DLD1 (cell line): ENCODE data around the gene GPN2.

Experiments used
- in situ Hi-C: cut with HindIII; loops from 2 replicates; pipeline ENCODE4 v1.10.0; 2017; ENCODE audit warnings: low sequenced_read_pairs

GPN2 gene

DNA sequence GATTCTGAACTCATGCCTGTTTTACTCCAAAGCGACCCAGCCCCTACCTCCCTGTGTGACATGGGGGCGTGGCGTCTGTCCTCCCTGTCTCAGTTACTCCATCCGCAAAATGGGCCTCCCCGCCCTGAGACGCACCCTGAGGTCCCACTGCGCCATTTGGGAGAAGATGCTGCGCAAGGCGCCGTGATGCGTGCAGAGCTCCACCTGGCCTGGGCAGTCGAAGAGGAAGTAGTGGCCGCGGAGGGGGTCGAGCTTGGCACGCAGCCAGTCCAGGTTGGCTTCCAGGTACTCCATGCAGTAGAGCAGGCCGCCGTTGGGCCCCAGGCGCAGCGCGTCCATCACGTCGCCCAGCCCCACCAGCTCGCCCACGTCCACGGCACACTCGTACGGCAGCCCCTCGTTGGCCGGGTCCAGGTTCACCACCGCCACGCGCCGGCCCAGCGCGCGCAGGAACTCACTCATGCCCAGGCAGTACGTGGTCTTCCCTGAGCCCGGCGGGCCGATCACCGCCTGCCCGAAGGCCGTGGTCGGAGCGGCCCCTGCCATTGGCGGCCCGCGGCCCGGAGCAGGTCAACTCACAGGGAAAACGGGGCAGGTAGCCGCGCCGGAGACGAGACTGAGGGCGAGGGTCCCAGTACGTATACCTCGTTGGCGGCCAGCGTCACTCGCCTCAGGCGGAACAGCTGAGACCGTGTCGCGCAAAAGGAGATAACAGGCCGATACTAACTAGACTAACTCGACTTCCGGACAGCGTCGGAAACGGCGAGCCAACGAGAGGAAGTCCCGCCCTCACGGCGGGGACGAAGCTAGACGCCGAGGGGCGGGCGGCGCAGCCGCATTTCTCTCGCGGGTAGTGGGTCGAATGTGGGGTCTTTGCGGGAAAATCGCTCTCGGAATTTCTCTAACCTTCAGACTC lies at the start of gene GPN2:
Gene GPN2, minus strand, starts transcription at position 733 of the 916 bp plus-strand sequence. Its CDS starts 187 bp downstream, at position 546.
- in situ Hi-C loops: no loop called here

DNA sequence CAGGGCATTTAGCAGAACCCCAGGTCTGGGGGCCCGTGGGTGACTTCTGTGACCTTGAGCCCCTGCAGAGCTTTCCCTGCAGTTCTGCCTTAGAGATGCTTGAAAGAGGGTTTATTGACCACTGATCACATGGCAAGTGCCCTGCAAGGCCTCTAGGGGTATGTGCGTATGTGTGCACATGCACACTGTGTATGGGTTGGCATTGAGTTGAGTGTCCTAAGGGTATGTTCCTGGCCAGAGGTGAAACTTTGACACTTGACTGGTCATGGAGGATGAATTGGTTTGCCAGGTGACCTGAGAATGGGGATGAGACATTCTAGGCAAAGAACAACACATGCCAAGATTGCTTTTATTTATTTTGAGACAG lies 48.6 kb upstream of the GPN2 start:
- in situ Hi-C loops: no loop called here

DNA sequence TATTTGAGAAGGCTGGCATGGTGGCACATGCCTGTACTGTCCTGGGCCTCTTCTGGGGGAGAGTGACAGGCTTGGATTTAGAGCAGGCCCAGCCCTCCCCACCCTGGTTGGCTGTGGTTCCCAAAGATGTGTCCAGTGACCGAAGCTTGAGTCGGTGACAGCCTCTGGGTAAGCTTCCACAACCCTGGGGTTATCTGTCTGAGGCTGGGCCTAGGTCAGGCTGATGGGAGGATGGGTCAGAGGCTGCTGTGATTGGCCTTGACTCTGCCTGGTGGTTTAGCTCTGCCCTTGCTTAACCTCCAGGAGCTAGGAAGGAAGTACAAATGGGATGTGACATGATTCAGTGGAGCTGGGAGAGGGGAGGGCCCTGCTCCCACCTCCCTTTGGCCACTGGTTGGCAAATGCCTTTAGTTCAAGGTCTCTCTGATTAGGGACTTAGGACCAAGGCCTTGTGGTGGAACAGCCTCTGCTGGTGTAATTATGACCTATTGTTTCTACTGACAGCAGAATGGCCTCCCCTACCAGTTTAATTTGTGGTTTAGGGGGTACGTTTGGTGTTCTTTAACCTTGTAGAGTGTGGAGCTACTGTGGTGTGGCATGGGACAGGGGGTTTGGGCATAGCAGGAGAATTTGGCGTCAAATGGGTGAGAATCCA lies 48.0 kb upstream of the GPN2 start:
- in situ Hi-C loops: no loop called here

DNA sequence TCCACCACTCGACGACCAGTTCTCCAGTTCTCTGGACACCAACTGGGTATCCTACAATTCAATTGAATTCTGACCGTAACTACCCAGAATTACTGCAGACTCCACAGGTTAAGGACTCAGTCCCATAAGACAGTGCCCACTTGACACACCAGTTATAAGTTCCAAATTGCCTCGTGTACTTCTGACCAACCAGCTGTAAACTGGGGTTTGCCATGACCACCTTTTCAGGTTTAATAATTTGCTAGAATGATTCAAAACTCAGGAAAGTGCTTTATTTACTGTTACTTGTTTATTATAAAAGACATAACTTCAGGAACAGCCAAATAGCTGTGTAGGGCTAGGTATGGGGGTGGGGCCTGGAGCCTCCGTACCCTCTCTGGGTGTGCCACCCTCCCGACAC lies 46.7 kb upstream of the GPN2 start:
- in situ Hi-C loops: no loop called here

DNA sequence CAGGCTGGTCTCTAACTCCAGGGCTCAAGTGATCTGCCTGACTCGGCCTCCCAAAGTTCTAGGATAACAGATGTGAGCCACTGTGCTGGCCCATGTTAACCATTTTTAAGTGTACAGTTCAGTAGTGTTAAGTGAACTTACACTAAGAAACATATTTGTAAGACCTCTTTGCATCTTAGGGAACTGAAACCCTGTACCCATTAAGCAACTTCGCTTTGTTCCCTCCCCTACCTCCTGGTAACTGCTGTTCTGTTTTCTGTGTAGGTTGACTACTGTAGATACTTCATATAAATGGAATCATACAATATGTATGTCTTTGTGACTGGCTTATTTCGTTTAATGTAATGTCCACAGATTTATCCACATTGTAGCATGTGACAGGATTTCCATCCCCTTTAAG lies 42.4 kb upstream of the GPN2 start:
- in situ Hi-C loops: no loop called here

DNA sequence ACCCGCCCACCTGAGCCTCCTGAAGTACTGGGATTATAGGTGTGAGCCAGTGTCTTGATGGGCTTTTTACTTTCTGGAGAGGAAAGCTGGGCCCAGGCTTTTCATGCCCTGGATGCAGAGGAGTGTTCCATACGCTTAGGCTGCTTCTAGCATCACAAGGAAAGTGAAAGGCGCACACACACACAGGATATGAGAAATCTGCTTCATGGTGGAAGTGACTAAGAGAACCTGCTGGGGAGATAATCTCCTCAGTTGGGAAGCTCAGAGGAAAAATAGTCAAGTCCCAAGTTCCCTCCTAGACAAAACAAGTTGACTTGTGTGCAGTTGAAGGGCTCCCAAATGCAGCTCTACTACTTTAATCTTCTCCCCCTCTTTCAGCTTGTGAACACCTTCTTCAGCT lies 33.6 kb upstream of the GPN2 start:
- in situ Hi-C loops: no loop called here

DNA sequence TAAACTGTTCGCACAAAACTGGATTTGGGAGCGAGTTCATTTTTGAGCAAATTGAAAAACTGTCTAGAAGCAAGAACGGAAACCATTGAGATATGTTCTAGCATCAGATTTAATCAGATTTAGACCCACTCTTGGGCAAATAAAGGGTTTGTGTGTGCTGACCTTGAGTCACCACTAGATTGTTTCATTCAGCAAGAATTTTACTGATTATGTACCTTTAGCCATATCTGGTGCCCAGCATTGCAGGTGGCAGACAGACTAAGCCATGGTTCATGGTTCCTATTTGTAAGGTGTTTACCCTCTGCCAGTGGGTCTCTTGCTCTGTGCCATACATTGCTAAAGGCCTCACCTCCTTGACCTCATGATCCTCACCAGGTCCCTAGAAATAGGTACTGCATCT lies 32.8 kb upstream of the GPN2 start:
- in situ Hi-C loops: no loop called here

DNA sequence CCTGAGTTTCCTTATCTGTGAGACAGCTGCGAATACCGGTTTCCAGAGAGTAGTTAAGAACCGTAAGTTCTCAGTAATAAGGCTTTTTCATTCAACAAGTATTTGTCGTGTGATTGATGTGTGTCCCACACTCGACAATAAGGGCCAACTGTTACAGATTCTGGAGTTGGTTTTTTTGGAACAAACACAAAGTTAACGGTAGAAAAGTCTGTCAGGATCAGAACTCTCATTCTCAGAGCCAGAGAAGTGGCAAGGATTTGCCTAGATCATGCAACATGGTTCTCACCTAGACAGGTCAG lies 32.3 kb upstream of the GPN2 start:
- in situ Hi-C loops: no loop called here

DNA sequence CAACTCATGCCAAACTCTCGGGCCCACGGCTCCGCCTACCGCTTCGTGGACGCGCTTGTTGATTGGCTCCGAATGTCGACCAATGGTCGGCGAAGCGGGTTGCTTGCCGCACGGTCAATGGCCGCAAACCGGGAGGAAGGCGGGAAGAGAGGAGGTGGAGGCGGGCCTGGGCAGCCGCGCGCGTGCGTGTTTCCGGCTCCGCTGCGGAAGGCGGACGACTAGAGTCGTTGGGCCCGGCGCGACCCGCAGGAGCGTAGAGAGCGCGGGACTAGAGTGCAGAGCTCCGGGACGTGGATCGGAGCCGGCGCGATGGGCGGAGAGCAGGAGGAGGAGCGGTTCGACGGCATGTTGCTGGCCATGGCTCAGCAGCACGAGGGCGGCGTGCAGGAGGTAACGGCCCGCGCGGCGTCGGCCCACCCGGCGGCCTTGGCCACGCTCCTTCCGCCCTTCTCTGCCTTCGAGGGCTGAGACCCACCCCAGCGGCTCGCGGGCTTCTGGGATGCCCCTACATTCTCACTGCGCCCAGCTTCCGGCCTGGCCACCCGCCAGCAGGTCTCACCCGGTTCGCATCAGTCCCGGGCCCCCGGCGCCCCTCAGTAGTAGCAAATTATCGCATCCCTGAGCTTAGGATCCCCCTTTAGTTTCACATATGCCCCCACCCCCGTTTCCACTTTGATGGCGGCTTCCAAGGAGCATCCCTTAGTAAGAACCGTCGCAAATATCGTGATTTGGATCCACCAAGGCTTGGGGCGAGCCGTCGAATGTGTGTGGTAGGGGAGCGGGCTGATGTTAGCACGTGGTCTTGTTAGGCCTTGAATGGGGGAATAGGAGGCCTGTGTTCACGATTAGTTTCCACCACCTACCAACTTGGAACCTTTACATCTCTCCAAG lies 31.7 kb upstream of the GPN2 start, which contains the start of gene NUDC:
Gene NUDC, plus strand, starts transcription at position 204 of the 891 bp plus-strand sequence. Its CDS starts 106 bp downstream, at position 310.
- in situ Hi-C loops: no loop called here

DNA sequence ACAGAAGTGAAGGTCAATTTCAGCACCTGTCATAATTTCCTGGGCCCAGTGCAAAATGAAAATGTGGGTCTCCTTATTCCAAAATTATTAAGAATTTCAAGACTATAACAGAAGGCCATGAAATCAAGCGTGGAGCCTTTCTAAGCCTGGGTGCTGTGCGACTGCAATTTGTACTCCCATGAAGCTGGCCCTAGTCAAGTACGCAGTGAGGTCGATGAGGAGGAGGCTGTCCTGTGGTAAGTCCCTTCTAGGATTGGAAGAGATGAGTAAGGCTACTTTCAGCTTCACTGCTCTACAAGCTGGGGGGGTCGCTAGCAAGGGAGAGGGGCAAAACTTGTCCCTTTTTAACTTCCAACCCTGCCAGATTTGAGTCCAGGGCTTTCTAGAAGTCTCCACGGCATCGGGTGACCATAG lies 31.1 kb upstream of the GPN2 start:
- in situ Hi-C loops: no loop called here

DNA sequence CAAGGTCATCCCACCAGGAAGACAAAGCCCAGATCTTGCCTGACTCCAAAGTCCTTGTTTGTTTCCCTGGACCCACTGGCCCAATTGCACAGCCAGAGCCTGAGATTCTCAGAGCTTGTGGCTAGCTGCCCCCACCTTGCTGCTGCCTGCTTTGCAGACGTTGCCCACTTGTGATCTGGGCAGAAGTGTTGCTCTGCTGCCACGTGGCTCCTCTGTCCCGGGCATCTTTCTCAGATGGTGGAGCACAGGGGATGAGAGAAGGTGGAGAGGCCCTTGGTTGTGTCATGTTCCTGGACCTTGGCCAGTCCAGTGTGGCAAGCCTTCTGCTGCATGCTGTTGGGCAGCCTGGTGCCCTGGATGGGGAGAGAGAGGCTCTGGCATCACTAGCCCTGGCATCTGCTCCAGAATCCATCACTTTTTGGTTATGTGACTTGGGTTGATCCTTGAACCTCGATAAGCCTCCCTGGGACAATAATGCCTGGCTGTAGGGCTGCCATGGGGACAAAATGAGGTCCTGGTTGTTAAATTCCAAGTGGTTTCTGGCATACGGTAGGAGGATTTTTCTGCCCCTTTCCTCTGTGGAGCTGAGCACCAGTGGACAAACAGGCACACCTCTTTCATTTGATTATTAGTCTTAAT lies 25.2 kb upstream of the GPN2 start:
- in situ Hi-C loops: no loop called here

DNA sequence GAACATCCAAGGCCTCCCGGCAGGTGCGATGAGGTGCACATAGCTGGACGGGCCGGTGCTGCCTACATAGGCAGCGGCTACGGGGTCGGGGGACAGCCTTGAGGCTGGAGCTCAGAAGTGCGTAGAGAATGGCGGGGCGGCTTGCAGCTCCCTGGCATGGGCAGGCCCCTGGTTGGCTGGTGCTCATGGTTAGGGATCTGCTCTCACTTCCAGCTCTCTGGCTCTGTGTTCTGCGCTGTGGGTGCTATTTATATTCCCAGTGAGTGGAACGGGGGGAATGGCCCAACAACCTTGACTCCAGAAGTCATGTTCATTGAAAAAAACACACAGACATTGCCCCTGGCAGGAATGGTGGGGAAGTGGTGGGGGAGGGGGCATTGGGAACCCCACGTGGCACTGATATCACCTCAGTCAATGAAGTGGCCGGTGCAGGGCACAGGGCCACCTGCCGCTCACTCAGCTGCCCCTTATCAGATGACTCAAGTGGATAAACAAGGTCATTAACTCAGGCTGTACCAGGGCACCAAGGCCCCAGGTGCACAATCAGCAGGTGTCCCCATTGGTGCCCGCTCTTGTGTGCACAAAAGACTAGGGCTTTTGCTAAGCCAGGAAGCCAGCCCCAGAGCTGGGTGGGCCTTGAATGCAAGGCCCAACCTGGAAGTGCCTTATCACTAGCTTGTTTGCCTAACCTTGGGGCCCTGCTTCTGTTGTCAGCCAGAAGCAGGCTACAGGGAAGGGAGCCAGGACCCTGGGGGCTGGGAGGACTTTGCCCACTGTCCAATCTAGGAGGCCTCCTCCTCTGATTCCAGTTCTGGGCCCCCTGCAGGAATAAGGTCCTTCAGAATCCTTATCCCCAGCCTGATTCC lies 23.9 kb upstream of the GPN2 start, which contains the start of gene NR0B2:
Gene NR0B2, minus strand, starts transcription at position 222 of the 866 bp plus-strand sequence. Its CDS starts 35 bp downstream, at position 187.
- in situ Hi-C loops: no loop called here

DNA sequence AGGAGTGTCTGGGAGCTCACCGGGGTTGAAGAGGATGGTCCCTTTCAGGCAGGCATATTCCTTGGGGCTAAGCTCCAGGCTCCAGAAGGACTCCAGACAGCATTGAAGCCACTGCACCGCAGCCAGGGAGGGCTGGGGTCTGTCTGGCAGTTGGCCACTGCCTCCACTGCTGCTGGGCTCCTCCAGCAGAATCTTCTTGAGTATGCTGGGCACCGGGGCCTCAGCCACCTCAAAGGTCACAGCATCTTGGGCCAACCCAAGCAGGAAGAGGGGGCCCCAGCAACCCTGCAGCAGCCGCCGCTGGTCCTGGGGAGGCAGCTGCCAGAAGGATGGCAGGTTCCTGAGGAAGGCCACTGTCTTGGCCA lies 23.3 kb upstream of the GPN2 start:
- in situ Hi-C loops: no loop called here

DNA sequence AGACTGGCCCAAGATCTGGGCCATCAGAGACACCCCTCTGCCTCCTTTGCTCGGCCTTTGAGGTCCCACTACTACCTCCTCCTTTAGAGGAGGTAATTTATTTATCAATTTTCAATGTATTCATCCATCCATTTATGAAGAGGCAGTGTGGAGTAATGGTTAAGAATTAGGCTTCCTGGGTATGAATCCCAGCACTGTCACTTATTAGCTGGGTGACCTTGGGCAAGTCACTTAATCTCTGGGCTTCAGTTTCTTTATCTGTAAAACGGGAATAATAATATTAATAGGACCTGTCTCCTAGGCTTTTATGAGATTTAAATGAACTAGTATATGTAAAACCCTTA lies 22.0 kb upstream of the GPN2 start:
- in situ Hi-C loops: no loop called here

DNA sequence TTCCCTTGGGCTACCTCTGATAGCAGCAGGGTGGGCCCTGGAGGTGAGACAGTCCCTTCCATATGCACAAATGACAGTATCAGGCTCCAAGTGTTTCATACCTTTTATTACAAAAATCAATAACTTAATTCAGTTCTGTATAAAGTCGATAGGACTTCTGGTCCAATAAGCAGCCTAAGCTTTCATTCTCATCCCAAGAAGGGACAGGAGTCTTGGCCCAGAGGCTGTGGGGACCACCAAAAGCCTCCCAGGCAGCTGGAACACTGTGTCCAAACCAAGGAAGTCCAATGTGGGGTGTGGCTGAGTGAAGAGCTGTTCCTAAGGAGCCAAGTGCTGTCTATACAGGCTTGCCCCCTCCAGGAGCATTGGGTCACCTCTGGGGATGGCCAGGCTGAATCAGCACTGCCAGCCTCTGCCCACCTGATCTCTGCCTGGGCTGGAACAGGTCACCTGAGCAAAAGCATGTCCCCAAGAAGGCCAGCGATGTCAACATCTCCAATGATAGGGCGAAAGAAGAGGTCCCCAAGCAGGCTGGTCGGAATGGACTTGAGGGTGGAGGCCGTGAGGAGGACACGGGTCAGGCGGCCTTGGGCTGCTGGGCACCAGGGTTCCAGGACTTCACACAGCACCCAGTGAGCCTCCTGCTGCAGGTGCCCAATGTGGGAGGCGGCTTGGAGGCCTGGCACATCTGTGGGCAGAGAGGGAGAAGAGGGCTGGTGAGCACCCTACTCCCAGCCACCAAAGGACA lies 21.5 kb upstream of the GPN2 start:
- in situ Hi-C loops: no loop called here

DNA sequence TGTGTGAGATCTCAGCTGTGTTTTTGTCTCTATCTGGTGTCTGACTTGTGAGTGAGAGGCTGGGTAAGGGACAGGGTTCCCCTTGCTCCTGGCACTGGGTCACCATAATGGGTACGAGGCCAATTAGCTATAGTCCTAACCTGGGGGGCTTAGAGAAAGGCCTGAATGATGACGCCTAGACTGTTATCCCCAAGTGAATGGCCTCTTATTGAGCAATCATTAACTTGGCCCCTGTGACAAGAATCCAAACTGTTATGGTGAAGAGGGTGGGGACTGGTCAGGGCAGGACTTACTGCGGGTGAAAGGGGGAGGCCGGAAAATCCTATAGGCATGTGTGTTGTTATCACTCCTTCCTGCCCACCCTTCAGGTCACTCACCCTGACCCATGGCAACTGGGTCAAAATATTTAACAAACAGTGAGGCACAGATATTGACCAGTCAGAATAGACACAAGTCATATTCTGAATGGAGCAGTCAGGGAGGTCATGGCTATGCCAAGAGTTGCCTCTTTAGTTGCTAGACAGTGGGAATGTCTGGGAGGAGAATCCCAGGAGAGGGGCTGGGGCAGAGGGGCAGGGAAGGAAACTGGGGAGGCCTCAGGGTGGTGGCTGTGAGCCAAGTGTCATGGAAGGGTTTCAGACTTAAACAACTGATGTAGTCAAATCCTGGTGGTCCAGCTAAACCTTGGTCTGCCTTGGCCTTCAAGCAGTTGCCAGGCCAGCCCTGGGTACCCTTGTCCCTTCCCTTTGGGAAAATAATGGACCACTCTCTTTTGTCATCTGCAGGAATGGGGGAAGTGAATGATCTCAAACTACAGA lies 20.5 kb upstream of the GPN2 start:
- in situ Hi-C loops: no loop called here

DNA sequence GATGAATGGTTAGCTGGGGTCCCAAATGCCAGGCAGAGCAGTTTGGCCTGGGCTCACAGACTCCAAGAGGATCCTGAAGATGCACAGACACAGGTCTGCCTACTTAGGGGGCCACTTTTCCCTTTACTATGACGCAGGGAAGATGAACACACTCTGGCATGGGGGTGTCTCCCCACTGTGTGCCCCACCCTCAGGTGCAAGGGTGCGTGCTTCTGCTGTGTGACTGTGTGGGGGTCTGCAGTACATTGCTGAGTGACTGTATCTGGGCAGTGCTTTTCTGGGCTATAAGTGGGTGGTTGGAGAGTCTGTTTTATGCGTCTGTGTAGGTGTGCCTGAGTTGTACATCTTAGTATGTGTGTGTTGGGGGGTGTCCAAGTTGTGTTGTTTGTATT lies 19.9 kb upstream of the GPN2 start:
- in situ Hi-C loops: no loop called here

DNA sequence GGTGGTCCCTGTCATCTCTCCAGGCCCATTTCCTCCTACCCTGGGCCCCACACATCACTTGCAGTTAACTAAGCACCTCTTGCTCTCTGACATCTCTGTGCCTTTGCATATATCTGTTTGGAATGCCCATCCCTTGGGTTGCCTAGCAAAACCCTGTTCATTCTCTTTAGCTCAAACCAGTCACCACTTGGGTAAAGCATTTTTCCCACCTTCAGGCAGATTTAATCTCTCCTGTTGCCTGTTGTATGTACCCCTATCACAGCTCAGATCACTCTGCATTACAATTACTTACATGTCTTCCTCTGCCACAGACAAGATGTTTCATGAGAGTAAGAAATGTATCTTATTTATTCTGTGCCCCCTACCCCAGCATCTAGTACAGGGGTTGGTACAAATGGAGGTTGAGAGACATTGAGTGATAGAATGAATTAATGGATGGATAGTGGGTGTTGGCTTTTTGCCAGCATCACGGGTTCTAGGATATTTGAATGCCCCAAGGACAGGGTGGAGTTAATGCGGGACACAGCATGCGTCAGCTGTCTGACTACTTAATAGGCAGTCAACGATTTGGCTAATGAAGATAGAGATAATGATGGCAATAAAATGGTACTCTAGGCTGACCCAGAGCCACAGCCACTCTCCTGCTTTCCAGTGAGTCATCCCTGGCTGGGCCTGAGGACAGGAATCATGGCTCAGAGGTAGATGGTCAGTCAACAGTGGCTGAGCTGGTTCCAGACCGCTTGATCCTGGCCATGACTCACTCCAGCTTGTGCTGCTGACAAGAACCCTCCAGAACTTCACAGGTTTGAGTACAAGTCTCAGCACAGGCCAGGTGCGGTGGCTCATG lies 17.2 kb upstream of the GPN2 start:
- in situ Hi-C loops: no loop called here
